Gastrocnemius medialis (tissue), 4 donors: ENCODE results near the gene TUBB6. TPM values are rescaled to one million over a fixed set of nuclear protein-coding genes. Genes with fewer than 3 reads are reported as not detected.

Experiments
- ATAC-seq, 2 donors: fragments of 150-250 bp; one replicate each; pipeline ENCODE4 v1.9.1; 2016
- DNase-seq, 2 donors: peaks; one replicate each; pipeline ENCODE4 v3.0.0-alpha.2; 2019
- H3K27ac ChIP-seq, 4 donors: fragments of 200-600 bp; sonication (generic); 1 replicate in 1 of 4; 2 replicates in 3 of 4; pipeline ENCODE4 v1.5.1; 2016 to 2018; ENCODE audit warnings: mild to moderate bottlenecking in 2 of 4, moderate library complexity in 1 of 4
- H3K27me3 ChIP-seq, 3 donors: fragments of 200-600 bp; sonication (generic) in 2 of 3; 1 replicate in 1 of 3; 2 replicates in 2 of 3; pipeline versions ENCODE4 v1.5.1 to v1.6.0; 2016 to 2019; ENCODE audit warnings: mild to moderate bottlenecking in 1 of 3, moderate library complexity in 1 of 3
- H3K36me3 ChIP-seq, 2 donors: fragments of 200-600 bp; sonication (generic) in 1 of 2; one replicate each; pipeline ENCODE4 v1.5.1; 2017 to 2018
- H3K4me1 ChIP-seq, 2 donors: fragments of 200-600 bp; sonication (generic) in 1 of 2; one replicate each; pipeline ENCODE4 v1.5.1; 2016 to 2017; ENCODE audit warnings: mild to moderate bottlenecking in 2 of 2
- H3K4me3 ChIP-seq, 4 donors: fragments of 200-600 bp; sonication (generic) in 3 of 4; 1 replicate in 1 of 4; 2 replicates in 3 of 4; pipeline ENCODE4 v1.5.1; 2016 to 2019; ENCODE audit warnings: mild to moderate bottlenecking in 2 of 4
- H3K9me3 ChIP-seq, 3 donors: fragments of 200-600 bp; sonication (generic) in 2 of 3; 1 replicate in 1 of 3; 2 replicates in 2 of 3; pipeline ENCODE4 v1.5.1; 2016 to 2019
- CTCF ChIP-seq, 5 experiments: fragments of 450-650 bp in 3 of 5; fragments of 200-600 bp in 2 of 5; sonication (generic) in 2 of 5; IDR thresholded peaks in 4 of 5; conservative IDR thresholded peaks in 1 of 5; 1 replicate in 4 of 5; 2 replicates in 1 of 5; pipeline ENCODE4 v1.5.1; 2016 to 2019; ENCODE audit warnings: antibody characterized with exemption in 5 of 5, mild to moderate bottlenecking in 3 of 5, moderate library complexity in 3 of 5
- POLR2A ChIP-seq, 2 donors: fragments of 450-650 bp; IDR thresholded peaks; one replicate each; pipeline ENCODE4 v1.6.1; 2017; ENCODE audit warnings: antibody characterized with exemption in 2 of 2, mild to moderate bottlenecking in 2 of 2, moderate library complexity in 2 of 2
- in situ Hi-C, 4 donors: fragments of 200-750 bp; cut with MboI; loops; one replicate each; pipeline versions ENCODE4 v1.15.0 to v1.8.0; 2017; ENCODE audit warnings: low sequenced_read_pairs in 4 of 4
- intact Hi-C: fragments of 100-400 bp; cut with DNase I; formaldehyde crosslinking; loops from one replicate; pipeline ENCODE4 v1.15.1; 2023; ENCODE audit warnings: low total_unique reads
- total RNA-seq, 4 donors: library from RNA; depleted of rRNA; stranded (reverse); fragments of >200 nt; gene quantifications; one replicate each; pipeline versions ENCODE4 v1.1.0 to v1.2.3, GENCODE V29; 2016

The TUBB6 gene
- total RNA-seq, 4 donors from 2014 or later, result 6.3 to 29.7 (median 13.5) TPM

- Histone ChIP-seq H3K4me1 (peaks cover 6 to 8% of the 10 kb centered on the region in 2 donors), H3K9me3 (no peaks in the 10 kb centered on the region), H3K27me3 (no peaks in the 10 kb centered on the region), H3K4me3 (peak overlapping the region; percentile 44 to 56 (median 50)), H3K36me3 (no peaks in the 10 kb centered on the region), H3K27ac (peak overlapping the region; percentile 80 to 89 (median 87))
- peak; percentile 38 to 65 for DNase-seq
- intact Hi-C loops, result no loop called here
- ATAC-seq, result peak; percentile 85 to 91
- in situ Hi-C loops, result no loop called here
- TF ChIP-seq POLR2A (IDR thresholded peaks at IDR 0.05), result peak; percentile 57 to 77
- no peak for TF ChIP-seq CTCF (IDR thresholded peaks at IDR 0.05 in 4 of 5, conservative IDR thresholded peaks at IDR 0.05 in 1 of 5)
Observed at GRCh38 chr18:12278741-12279682, 29.0 kb upstream of the TUBB6 start.

DNA sequence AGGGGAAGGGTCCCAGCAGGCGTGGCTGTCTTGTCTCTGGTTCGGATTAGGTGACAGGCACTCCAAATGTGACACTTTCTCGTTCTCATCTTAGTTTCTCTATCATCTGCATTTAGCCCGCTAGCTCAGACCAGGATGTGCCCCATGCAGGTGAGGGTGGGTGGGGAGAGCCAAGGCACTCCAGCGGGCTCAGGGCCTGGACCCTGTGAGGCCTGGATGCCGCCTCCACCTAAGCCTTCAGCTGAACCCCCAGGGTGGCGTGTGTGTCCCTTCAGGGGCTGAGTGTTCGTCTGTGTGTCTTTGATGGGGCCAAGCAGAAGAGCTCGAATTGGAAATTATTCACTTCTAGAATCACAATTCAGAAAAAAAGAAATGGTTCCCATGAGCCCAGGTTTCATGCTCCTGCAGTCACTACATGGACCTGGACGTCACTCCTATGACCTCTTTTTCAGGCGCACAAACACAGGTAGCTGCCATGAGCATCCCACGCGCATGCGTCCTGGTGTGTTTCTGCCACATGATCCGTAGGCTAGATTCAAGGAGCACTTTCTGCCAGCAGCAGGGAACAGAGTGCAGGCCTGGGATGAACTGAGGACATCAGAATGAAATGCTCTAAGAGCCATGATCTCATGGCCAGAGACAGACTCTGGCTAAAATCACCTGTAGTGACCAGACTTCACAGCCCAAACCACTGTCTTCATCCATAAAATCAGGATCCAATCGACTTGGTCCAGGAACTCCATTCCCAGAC, 28.1 kb upstream of the TUBB6 start:
- ATAC-seq (no peak), DNase-seq (no peak)
- intact Hi-C loops (no loop called here), in situ Hi-C loops (no loop called here)
- H3K9me3 ChIP-seq, result no peaks in the 10 kb centered on the region
- H3K27me3 ChIP-seq, result no peaks in the 10 kb centered on the region
- TF ChIP-seq CTCF (IDR thresholded peaks at IDR 0.05 in 4 of 5, conservative IDR thresholded peaks at IDR 0.05 in 1 of 5) (no peak), POLR2A (IDR thresholded peaks at IDR 0.05) (no peak)
- H3K36me3 ChIP-seq, result no peaks in the 10 kb centered on the region
- peaks cover 6 to 8% of the 10 kb centered on the region in 2 donors for H3K4me1 ChIP-seq
- H3K4me3 ChIP-seq, result peak overlapping the region in 3 of 4 donors; percentile 15 to 48 (median 44)
- peak overlapping the region; percentile 80 to 89 (median 87) for H3K27ac ChIP-seq

- peaks cover 6 to 8% of the 10 kb centered on the region in 2 donors for H3K4me1 ChIP-seq
- TF ChIP-seq POLR2A (IDR thresholded peaks at IDR 0.05), result no peak
- TF ChIP-seq CTCF (IDR thresholded peaks at IDR 0.05 in 4 of 5, conservative IDR thresholded peaks at IDR 0.05 in 1 of 5), result no peak
- in situ Hi-C loops, result no loop called here
- intact Hi-C loops, result no loop called here
- H3K36me3 ChIP-seq, result no peaks in the 10 kb centered on the region
- no peak for ATAC-seq
- no peaks in the 10 kb centered on the region for H3K27me3 ChIP-seq
- DNase-seq, result no peak
- no peak overlapping the region for H3K27ac ChIP-seq
- no peak overlapping the region for H3K4me3 ChIP-seq
- no peaks in the 10 kb centered on the region for H3K9me3 ChIP-seq
Observed at GRCh38 chr18:12281861-12282260, 26.2 kb upstream of the TUBB6 start.

DNA sequence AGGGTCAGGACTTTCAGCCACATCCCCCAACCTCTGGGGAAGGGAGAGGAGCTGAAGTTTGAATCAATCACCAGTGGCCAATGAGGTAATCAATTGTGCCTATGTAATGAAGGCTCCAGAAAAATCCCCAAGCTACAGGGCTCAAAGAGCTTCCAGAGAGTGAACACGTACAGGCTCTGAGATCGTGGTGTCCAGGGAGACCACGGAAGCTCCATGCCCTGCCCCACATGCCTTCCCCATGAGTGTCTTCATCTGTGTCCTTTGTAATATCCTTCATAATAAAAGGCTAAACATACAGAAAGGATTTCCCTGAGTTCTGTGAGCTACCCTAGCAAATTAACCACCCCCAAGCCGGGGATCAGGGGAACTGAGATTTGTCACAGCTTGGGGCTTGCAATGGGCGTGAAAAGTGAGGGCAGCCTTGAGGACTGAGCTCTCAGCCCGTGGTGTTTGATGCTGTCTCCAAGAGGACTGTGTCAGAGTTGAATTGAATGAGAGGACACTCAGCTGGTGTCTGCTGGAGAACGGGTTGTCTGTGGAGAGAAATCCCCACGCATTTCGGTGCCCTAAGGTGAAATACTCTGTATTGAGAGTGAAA, 25.5 kb upstream of the TUBB6 start:
- no peak for ATAC-seq
- H3K36me3 ChIP-seq, result no peaks in the 10 kb centered on the region
- H3K27ac ChIP-seq, result no peak overlapping the region
- no peaks in the 10 kb centered on the region for H3K9me3 ChIP-seq
- H3K27me3 ChIP-seq, result peaks cover 0 to 5% (median 0%) of the 10 kb centered on the region in 3 donors
- intact Hi-C loops (no loop called here), in situ Hi-C loops (no loop called here)
- H3K4me1 ChIP-seq, result peaks cover 6 to 8% of the 10 kb centered on the region in 2 donors
- TF ChIP-seq POLR2A (IDR thresholded peaks at IDR 0.05) (no peak), CTCF (IDR thresholded peaks at IDR 0.05 in 4 of 5, conservative IDR thresholded peaks at IDR 0.05 in 1 of 5) (no peak)
- H3K4me3 ChIP-seq, result no peak overlapping the region
- no peak for DNase-seq
